Measurements from ENCODE around the gene TNNT3. TPM values are rescaled to one million over a fixed set of nuclear protein-coding genes. Genes with fewer than 3 reads are reported as not detected.

TNNT3 gene
- total RNA-seq, 2 experiments from 2014 or later, result 13.7 to 16.7 TPM

DNA sequence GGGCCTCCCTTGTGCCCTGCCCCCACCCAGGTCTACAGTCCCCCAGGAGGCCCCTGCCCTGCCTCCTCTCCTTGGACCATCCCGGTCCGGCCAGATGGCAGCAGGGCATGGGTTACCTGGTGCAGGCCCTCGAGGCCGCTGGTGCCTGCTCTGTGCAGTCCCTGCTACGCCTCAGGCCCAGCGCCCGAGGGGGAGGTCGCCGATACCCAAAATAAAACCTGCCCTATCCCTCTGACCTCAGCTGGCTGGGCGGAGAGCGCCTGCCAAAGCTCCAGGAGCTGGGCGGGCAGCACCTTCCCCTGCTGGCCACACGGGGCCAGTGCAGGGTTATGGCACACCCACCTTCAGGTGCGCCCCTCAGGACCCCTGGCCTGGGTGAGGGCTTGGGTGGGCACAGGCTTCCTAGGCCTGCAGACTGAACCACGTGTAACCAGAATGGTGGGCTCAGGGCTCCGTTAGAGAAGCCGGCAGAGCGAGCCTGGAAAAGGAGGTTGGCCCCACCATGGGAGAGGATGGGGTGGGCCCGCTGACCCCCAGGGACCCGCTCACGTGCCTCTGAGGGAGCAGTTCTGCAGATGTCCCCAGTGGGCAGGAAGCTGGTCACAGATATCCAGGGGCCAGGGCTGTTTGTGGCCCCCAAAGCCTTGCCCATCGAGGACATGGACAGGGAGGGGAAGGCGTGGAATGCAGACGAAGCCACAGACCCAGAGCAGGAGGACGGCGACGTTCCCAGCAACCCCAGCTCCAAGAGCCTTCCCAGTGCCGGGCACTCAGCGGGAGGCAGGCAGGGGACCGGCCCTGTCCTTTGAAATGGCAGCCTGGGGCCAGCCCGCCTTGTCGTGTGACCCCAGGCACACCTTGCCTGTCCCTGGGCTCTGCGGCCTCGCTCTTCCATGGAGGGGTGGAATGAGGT lies 1.7 kb upstream of the TNNT3 start:
- Mint-ChIP-seq H3K4me3 (no peak overlapping the region), H3K27me3 (peaks cover 2% of the 10 kb centered on the region), H3K9me3 (peaks cover 4% of the 10 kb centered on the region), H3K27ac (no peak overlapping the region), H3K4me1 (peaks cover 8% of the 10 kb centered on the region), H3K36me3 (peaks cover 5% of the 10 kb centered on the region)
- POLR2A ChIA-PET, result interaction anchor here (3.6 kb wide), 1 partner anchor 28 kb away, joined by 31 read pairs; no protein-coding TSS in a partner anchor
- DNase-seq, result peak; percentile 37
- ATAC-seq (ENCODE audit: low read depth), result peak; percentile 15

GRCh38 chr11:1918436-1919315 lies 827 bp upstream of the TNNT3 start:
- no peak overlapping the region for H3K27ac Mint-ChIP-seq
- POLR2A ChIA-PET, result interaction anchor here (1.0 to 3.6 kb wide), 2 partner anchors 19 to 29 kb away, joined by 4 to 31 read pairs; no protein-coding TSS in a partner anchor
- ATAC-seq (ENCODE audit: low read depth), result no peak

GRCh38 chr11:1920128-1920908 lies 815 bp downstream of the TNNT3 start:
- H3K9me3 Mint-ChIP-seq, result no peaks in the 10 kb centered on the region
- H3K27ac Mint-ChIP-seq, result no peak overlapping the region
- no peak overlapping the region for H3K4me3 Mint-ChIP-seq
- ATAC-seq (ENCODE audit: low read depth) (no peak), DNase-seq (no peak)
- peaks cover 5% of the 10 kb centered on the region for H3K4me1 Mint-ChIP-seq
- H3K27me3 Mint-ChIP-seq, result no peaks in the 10 kb centered on the region
- POLR2A ChIA-PET, result interaction anchor here (0.7 to 1.3 kb wide), 3 partner anchors 15 to 31 kb away, joined by 3 to 4 read pairs (median 3); no protein-coding TSS in a partner anchor
- H3K36me3 Mint-ChIP-seq, result peaks cover 3% of the 10 kb centered on the region

More at GRCh38 chr11:1918436-1919315, 827 bp upstream of the TNNT3 start:
- peaks cover 2% of the 10 kb centered on the region for H3K27me3 Mint-ChIP-seq
- peak; percentile 37 for DNase-seq
- H3K36me3 Mint-ChIP-seq, result peaks cover 5% of the 10 kb centered on the region
- H3K9me3 Mint-ChIP-seq, result peaks cover 4% of the 10 kb centered on the region
- no peak overlapping the region for H3K4me3 Mint-ChIP-seq
- peaks cover 9% of the 10 kb centered on the region for H3K4me1 Mint-ChIP-seq

GRCh38 chr11:1920909-1921573 lies 1.5 kb downstream of the TNNT3 start:
- no peak overlapping the region for H3K4me3 Mint-ChIP-seq
- DNase-seq (peak; percentile 30), ATAC-seq (ENCODE audit: low read depth) (no peak)
- H3K27ac Mint-ChIP-seq, result no peak overlapping the region
- H3K36me3 Mint-ChIP-seq, result no peaks in the 10 kb centered on the region
- H3K27me3 Mint-ChIP-seq, result no peaks in the 10 kb centered on the region
- H3K9me3 Mint-ChIP-seq, result no peaks in the 10 kb centered on the region
- POLR2A ChIA-PET, result interaction anchor here (0.7 to 1.8 kb wide), 6 partner anchors 14 to 68 kb away, joined by 3 to 12 read pairs (median 3); partner anchors contain the start of gene LSP1
- peaks cover 2% of the 10 kb centered on the region for H3K4me1 Mint-ChIP-seq

- Mint-ChIP-seq H3K27ac (no peak overlapping the region), H3K4me3 (no peak overlapping the region), H3K9me3 (no peaks in the 10 kb centered on the region), H3K36me3 (no peaks in the 10 kb centered on the region), H3K4me1 (peaks cover 2% of the 10 kb centered on the region), H3K27me3 (no peaks in the 10 kb centered on the region)
- DNase-seq, result no peak
- POLR2A ChIA-PET, result interaction anchor here (1.0 to 1.8 kb wide), 4 partner anchors 31 to 69 kb away, joined by 3 to 12 read pairs (median 4); partner anchors contain the start of gene LSP1
- ATAC-seq (ENCODE audit: low read depth), result no peak
Measured at GRCh38 chr11:1921574-1922141, 2.2 kb downstream of the TNNT3 start.

- POLR2A ChIA-PET, result interaction anchor here (1.8 kb wide), 2 partner anchors 32 to 41 kb away, joined by 6 to 12 read pairs; no protein-coding TSS in a partner anchor
- Mint-ChIP-seq H3K4me3 (no peak overlapping the region), H3K4me1 (peaks cover 2% of the 10 kb centered on the region), H3K27me3 (no peaks in the 10 kb centered on the region), H3K27ac (no peak overlapping the region), H3K36me3 (no peaks in the 10 kb centered on the region), H3K9me3 (no peaks in the 10 kb centered on the region)
- DNase-seq (no peak), ATAC-seq (ENCODE audit: low read depth) (no peak)
Measured at GRCh38 chr11:1922481-1923081, 3.1 kb downstream of the TNNT3 start.

DNA sequence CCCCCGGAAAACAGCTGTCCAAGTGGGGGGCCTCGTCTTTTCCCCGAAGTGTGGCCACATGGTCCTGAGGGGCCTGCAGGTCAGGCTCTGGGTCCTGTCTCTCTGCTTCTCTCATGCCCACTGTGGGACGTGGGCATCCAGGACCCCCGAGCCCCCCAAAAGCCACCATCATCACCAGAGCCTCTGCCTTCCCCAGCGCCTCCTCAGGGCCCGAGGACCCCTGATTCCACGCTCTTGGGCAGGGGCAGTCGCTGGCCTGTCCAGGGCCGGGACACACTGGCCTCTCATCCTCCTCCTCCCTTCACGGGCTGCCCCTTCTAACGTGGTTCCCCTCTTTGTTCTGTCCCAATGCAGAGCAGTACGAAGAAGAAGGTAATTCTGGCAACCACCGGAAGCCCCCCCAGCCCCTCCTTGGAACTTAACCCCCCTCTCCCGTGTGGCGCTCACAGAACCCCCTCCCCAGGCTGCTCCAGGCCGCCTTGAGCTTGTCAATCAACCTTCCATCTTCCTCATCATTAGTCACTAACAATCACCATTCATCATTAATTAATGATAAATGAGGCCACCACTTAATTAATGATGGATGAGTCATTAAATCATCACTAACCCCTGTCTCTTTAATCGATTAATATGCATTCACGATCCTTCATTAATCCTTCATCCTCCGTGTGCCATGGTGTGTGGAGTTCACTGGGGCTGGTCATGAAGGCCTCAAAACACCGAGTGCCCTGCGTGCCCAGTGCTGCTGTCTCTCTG lies 3.9 kb downstream of the TNNT3 start:
- Mint-ChIP-seq H3K27ac (no peak overlapping the region), H3K9me3 (no peaks in the 10 kb centered on the region), H3K27me3 (no peaks in the 10 kb centered on the region), H3K36me3 (no peaks in the 10 kb centered on the region), H3K4me1 (peaks cover 2% of the 10 kb centered on the region), H3K4me3 (no peak overlapping the region)
- ATAC-seq (ENCODE audit: low read depth) (no peak), DNase-seq (no peak)
- POLR2A ChIA-PET, result no interaction called here

GRCh38 chr11:1924181-1924580 lies 4.7 kb downstream of the TNNT3 start:
- H3K27me3 Mint-ChIP-seq, result no peaks in the 10 kb centered on the region

GRCh38 chr11:1924646-1925372 lies 5.3 kb downstream of the TNNT3 start:
- POLR2A ChIA-PET, result no interaction called here
- H3K4me1 Mint-ChIP-seq, result peaks cover 4% of the 10 kb centered on the region
- H3K36me3 Mint-ChIP-seq, result no peaks in the 10 kb centered on the region
- no peaks in the 10 kb centered on the region for H3K9me3 Mint-ChIP-seq
- no peak overlapping the region for H3K4me3 Mint-ChIP-seq
- H3K27ac Mint-ChIP-seq, result no peak overlapping the region
- no peak for ATAC-seq (ENCODE audit: low read depth)
- H3K27me3 Mint-ChIP-seq, result peaks cover 2% of the 10 kb centered on the region
- DNase-seq, result no peak

More at GRCh38 chr11:1924181-1924580, 4.7 kb downstream of the TNNT3 start:
- no peaks in the 10 kb centered on the region for H3K9me3 Mint-ChIP-seq
- POLR2A ChIA-PET, result no interaction called here
- H3K36me3 Mint-ChIP-seq, result no peaks in the 10 kb centered on the region
- no peak overlapping the region for H3K27ac Mint-ChIP-seq
- H3K4me1 Mint-ChIP-seq, result peaks cover 2% of the 10 kb centered on the region
- H3K4me3 Mint-ChIP-seq, result no peak overlapping the region
- DNase-seq (no peak), ATAC-seq (ENCODE audit: low read depth) (no peak)

DNA sequence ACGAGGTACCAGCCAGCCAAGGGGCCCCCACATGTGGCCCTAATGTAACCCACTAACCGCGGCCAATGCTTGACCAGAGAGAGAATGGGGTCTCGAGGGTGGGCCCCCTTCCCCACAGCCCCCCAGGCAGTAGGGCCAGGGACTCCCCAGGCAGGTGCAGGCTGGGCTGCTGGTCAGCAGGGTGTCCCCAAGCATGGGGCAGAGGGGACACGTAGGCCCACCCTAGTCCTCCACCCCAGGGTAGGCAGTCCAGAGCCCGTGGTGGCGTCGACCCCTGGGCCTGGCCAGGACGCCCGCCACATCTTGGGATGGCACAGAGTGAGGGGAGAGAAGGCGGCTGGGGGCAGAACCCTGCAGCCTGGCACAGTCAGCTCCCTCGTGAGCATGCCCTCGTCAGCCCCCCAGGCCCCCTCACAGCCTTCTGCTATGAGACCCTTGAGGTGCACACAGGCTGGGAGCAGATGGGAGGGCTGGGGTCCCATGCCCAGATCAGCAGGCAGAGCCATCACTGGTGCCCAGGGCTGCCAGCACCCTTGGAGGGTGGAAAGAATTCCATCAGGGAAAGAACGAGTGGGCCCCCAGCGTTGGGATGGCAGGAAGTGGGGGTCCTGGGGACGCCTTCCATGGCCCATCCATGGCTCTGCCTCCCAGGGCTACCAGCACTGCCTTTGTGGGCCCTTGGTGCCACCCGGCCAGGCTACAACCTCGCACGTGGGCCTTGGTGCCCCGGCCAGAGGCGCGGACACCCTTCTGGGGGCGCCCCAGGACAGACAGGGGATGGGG lies 6.1 kb downstream of the TNNT3 start:
- DNase-seq (no peak), ATAC-seq (ENCODE audit: low read depth) (no peak)
- peaks cover 7% of the 10 kb centered on the region for H3K4me1 Mint-ChIP-seq
- POLR2A ChIA-PET, result no interaction called here
- H3K27ac Mint-ChIP-seq, result no peak overlapping the region
- H3K36me3 Mint-ChIP-seq, result no peaks in the 10 kb centered on the region
- H3K9me3 Mint-ChIP-seq, result no peaks in the 10 kb centered on the region
- no peak overlapping the region for H3K4me3 Mint-ChIP-seq
- peaks cover 9% of the 10 kb centered on the region for H3K27me3 Mint-ChIP-seq
